OCI-LY1 (cell line): ENCODE measurements around the gene CRTC1.

Source experiments
- H2AFZ ChIP-seq: fragments of 200-600 bp; sonication (generic), shearing (Covaris generic); 2 replicates; pipeline ENCODE4 v1.6.0; 2014; ENCODE audit warnings: antibody characterized with exemption, mild to moderate bottlenecking, low read length
- H3F3A ChIP-seq: fragments of 200-600 bp; sonication (generic), shearing (Covaris generic); 2 replicates; pipeline ENCODE4 v1.6.0; 2014; ENCODE audit warnings: mild to moderate bottlenecking, antibody characterized with exemption, low read length, moderate library complexity; ENCODE audit not compliant: insufficient read depth
- H3K27ac ChIP-seq: fragments of 200-600 bp; sonication (generic); 2 replicates; pipeline ENCODE4 v1.5.1; 2014; ENCODE audit warnings: low read length, mixed run types, mild to moderate bottlenecking, low read depth; ENCODE audit not compliant: poor library complexity, severe bottlenecking
- H3K27me3 ChIP-seq: fragments of 200-600 bp; sonication (generic); 2 replicates; pipeline ENCODE4 v1.6.0; 2014; ENCODE audit warnings: antibody characterized with exemption, mild to moderate bottlenecking, low read length, moderate library complexity; ENCODE audit not compliant: insufficient read depth
- H3K36me3 ChIP-seq: fragments of 200-600 bp; sonication (generic); 2 replicates; pipeline ENCODE4 v1.6.1; 2014; ENCODE audit warnings: mild to moderate bottlenecking, antibody characterized with exemption, low read length, moderate library complexity, mixed read lengths; ENCODE audit not compliant: insufficient read depth
- H3K4me1 ChIP-seq: fragments of 200-600 bp; sonication (generic); 2 replicates; pipeline ENCODE4 v1.5.1; 2014; ENCODE audit warnings: mild to moderate bottlenecking, low read length, moderate library complexity; ENCODE audit not compliant: insufficient read depth, severe bottlenecking
- H3K4me2 ChIP-seq: fragments of 200-600 bp; sonication (generic), shearing (Covaris generic); 2 replicates; pipeline ENCODE4 v1.6.1; 2014; ENCODE audit warnings: low read length
- H3K4me3 ChIP-seq: fragments of 200-600 bp; sonication (generic); 2 replicates; pipeline ENCODE4 v1.5.1; 2014; ENCODE audit warnings: low read length, low read depth, mild to moderate bottlenecking, mixed read lengths; ENCODE audit not compliant: poor library complexity, severe bottlenecking
- H3K79me2 ChIP-seq: fragments of 200-600 bp; shearing (Covaris generic); 2 replicates; pipeline ENCODE4 v1.6.1; 2016; ENCODE audit warnings: mixed run types, low read length, mixed read lengths; ENCODE audit not compliant: insufficient read depth
- H3K9ac ChIP-seq: fragments of 200-600 bp; sonication (generic), shearing (Covaris generic); 2 replicates; pipeline ENCODE4 v1.6.1; 2014; ENCODE audit warnings: mild to moderate bottlenecking, low read length, mixed read lengths
- H3K9me2 ChIP-seq: fragments of 200-600 bp; sonication (generic), shearing (Covaris generic); 2 replicates; pipeline ENCODE4 v1.6.1; 2014; ENCODE audit warnings: low read depth, mild to moderate bottlenecking, low read length, mixed read lengths
- H3K9me3 ChIP-seq: fragments of 200-600 bp; shearing (Covaris generic); 2 replicates; pipeline ENCODE4 v1.6.1; 2014; ENCODE audit warnings: low read length, mixed read lengths
- H4K20me1 ChIP-seq: fragments of 200-600 bp; sonication (generic), shearing (Covaris generic); 2 replicates; pipeline ENCODE4 v1.6.0; 2016; ENCODE audit warnings: mild to moderate bottlenecking, low read length; ENCODE audit not compliant: insufficient read depth
- EZH2 ChIP-seq: fragments of 200-600 bp; sonication (generic), shearing (Covaris generic); IDR thresholded peaks from 2 replicates; pipeline ENCODE4 v1.8.0; 2017; ENCODE audit warnings: borderline replicate concordance, mixed run types, mild to moderate bottlenecking, antibody characterized with exemption, low read length, moderate library complexity, mixed read lengths
- TF ChIP-seq, protein P1 (sequence below): fragments of 200-600 bp; sonication (generic), shearing (Covaris generic); IDR thresholded peaks from 2 replicates; pipeline ENCODE4 v1.5.1; 2017; ENCODE audit warnings: mild to moderate bottlenecking, antibody characterized with exemption, low read length, moderate library complexity, mixed read lengths

The CRTC1 gene

DNA sequence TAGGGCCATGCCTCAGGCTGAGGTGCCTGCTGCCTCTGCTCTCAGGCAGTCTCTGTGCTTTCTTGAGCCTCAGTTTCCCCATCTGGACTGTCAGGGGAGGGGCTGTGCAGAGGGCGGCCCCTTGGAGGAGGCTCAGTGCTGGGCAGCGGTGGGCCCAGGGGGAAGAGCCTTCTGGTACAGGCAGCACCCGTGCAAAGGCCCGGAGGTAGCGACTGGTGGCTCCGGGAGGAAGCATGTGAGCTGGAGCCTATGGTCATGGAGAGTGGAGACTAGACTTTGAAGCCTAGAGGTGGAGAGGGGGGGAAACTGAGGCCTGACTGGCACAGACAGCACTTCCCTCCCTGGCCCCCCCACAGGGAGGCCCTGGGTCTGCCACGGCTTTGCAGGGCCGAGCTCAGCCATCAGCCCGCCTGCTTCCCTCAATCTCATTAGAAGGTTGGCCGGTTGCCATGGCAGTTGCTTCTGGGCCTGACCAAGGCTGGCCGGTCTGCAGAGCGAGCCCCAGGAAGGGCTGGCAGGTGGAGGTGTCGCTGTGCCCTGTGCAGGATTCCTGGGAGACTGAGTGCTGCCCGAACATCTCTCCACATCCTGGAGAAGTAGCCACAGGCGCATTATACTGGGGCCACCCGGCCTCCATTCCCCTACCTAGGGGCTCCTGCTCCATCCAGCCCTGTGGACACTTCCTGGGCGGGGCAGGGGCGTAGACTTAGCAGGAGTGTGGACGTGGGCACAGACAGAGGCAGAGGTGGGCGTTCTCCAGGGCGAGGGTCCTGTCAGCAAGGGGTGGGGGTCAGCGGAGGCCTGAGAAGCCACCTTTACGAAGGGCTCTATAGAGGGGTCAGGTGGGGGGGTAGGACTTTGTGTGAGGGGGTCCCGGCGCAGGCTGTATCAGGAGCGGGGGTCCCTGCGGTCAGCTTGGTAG, 53.2 kb downstream of the CRTC1 start:
- TF ChIP-seq, protein P1, sequence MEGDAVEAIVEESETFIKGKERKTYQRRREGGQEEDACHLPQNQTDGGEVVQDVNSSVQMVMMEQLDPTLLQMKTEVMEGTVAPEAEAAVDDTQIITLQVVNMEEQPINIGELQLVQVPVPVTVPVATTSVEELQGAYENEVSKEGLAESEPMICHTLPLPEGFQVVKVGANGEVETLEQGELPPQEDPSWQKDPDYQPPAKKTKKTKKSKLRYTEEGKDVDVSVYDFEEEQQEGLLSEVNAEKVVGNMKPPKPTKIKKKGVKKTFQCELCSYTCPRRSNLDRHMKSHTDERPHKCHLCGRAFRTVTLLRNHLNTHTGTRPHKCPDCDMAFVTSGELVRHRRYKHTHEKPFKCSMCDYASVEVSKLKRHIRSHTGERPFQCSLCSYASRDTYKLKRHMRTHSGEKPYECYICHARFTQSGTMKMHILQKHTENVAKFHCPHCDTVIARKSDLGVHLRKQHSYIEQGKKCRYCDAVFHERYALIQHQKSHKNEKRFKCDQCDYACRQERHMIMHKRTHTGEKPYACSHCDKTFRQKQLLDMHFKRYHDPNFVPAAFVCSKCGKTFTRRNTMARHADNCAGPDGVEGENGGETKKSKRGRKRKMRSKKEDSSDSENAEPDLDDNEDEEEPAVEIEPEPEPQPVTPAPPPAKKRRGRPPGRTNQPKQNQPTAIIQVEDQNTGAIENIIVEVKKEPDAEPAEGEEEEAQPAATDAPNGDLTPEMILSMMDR = no peak
- no peak for TF ChIP-seq EZH2
- H4K20me1 ChIP-seq = no peaks in the 10 kb centered on the region
- no peaks in the 10 kb centered on the region for H3K9me3 ChIP-seq
- no peak overlapping the region for H3K27ac ChIP-seq
- no peaks in the 10 kb centered on the region for H3F3A ChIP-seq
- H3K4me3 ChIP-seq = no peak overlapping the region
- no peaks in the 10 kb centered on the region for H3K79me2 ChIP-seq
- no peaks in the 10 kb centered on the region for H3K4me1 ChIP-seq
- H3K36me3 ChIP-seq = no peaks in the 10 kb centered on the region
- no peak overlapping the region for H2AFZ ChIP-seq
- no peak overlapping the region for H3K9ac ChIP-seq
- 0 out of 2 replicates have a peak, but pooled peaks cover 3% of the 10 kb centered on the region for H3K27me3 ChIP-seq
- H3K9me2 ChIP-seq = no peaks in the 10 kb centered on the region
- H3K4me2 ChIP-seq = no peak overlapping the region

DNA sequence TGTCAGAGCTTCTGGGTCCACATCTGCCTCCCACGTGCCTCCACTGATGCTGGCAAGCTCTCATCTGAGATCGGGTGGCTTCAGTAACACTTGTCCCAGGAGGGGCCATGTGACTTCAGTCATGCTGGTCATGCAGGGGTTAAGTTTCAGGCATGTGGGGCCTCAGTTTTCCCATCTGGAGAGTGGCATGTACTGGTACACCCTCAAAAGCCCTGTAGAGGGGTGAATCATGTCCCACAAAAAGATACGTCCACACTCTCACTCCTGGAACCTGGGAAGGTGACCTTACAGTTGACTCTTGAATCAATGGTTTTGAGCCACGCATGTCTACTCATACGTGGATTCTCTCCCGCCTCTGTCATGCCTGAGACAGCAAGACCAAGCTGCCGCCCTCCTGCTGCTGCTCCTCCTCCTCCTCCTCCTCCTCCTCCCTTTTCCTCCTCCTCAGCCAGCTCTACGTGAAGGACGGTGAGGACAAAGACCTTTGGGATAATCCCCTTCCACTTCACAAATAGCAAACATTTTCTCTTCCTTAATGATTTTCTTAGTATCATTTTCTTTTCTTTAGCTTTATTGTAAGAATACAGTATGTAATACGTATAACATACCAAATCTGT, 54.0 kb downstream of the CRTC1 start:
- Histone ChIP-seq H3K4me1 (no peaks in the 10 kb centered on the region), H3K9me2 (no peaks in the 10 kb centered on the region), H4K20me1 (no peaks in the 10 kb centered on the region), H3F3A (no peaks in the 10 kb centered on the region), H3K27ac (no peak overlapping the region), H3K9ac (no peak overlapping the region), H2AFZ (no peak overlapping the region), H3K4me3 (no peak overlapping the region), H3K4me2 (no peak overlapping the region), H3K79me2 (no peaks in the 10 kb centered on the region), H3K9me3 (no peaks in the 10 kb centered on the region), H3K36me3 (no peaks in the 10 kb centered on the region), H3K27me3 (0 out of 2 replicates have a peak, but pooled peaks cover 3% of the 10 kb centered on the region)
- TF ChIP-seq, protein P1 = no peak
- TF ChIP-seq EZH2 = no peak

DNA sequence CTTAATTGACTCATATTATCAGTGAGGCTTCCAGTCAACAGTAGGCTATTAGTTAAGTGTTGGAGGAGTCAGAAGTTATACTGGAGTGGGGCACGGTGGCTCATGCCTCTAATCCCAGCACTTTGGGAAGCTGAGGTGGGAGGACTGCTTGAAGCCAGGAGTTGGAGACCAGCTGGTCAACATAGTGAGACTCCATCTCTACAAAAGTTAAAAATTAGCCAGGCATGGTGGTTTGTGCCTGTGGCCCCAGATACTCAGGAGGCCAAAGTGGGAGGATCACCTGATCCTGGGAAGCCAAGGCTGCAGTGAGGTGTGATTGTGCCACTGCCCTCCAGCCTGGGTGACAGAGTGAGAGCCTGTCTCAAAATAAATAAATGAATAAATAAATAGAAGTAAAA, 54.5 kb downstream of the CRTC1 start:
- no peaks in the 10 kb centered on the region for H3K9me3 ChIP-seq
- no peak overlapping the region for H3K9ac ChIP-seq
- H3K27me3 ChIP-seq = 0 out of 2 replicates have a peak, but pooled peaks cover 3% of the 10 kb centered on the region
- no peaks in the 10 kb centered on the region for H3K9me2 ChIP-seq
- H4K20me1 ChIP-seq = no peaks in the 10 kb centered on the region
- H3K4me3 ChIP-seq = no peak overlapping the region
- H3K4me2 ChIP-seq = no peak overlapping the region
- no peak overlapping the region for H2AFZ ChIP-seq
- H3K79me2 ChIP-seq = no peaks in the 10 kb centered on the region
- H3K4me1 ChIP-seq = no peaks in the 10 kb centered on the region
- TF ChIP-seq, protein P1 = no peak
- no peak for TF ChIP-seq EZH2
- H3F3A ChIP-seq = no peaks in the 10 kb centered on the region
- H3K27ac ChIP-seq = no peak overlapping the region
- H3K36me3 ChIP-seq = no peaks in the 10 kb centered on the region
